Measurements from ENCODE around the gene BORCS8.
"Not testable (repeated sequence)": the region's sequence is repeated elsewhere in the genome, so short reads cannot be mapped to it uniquely, and the experiment has no call there.

Gene BORCS8

DNA sequence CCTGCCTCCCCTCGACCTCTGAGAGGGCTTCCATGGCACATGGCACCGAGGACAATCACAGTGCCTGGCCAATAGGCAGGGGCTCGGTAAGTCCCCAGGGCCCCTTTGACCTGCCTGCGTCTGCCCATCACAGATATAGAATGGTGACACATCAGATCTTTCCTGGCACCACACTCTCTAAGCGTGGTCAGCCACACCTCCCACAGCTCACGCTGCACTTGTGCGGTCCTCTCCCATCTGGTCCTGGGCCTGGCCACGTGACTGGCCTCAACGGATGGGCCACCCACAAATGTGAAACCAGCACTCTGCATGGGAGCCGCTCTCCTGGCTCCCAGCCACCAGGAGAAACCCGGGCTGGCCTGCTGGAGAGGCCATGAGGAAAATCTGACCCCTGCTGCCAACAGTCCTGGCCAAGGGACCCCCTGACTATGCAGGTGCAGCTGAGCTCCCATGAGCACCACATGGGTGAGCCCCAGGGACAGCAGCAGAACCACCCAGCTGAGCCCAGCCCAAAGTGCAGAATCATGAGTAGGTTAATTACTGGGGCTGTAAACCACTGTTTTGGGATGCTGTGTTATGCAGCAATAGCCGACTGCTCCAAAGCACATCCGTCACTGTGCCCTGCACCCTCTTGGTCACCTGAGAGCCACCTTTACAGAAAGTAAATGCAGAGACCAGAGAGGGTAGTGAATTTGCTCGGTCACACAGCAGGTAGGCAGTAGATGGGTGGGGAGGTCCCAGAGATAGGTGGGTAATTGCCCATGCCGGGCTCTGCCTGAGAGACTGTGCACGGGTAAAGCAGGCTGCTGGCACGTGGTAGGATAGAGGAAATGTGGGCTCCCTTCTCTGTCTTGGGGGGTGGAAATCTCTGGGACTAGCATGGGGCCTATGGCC is 12.2 kb downstream of the BORCS8 start:
- DNase-seq (ENCODE audit: low spot score): no peak

DNA sequence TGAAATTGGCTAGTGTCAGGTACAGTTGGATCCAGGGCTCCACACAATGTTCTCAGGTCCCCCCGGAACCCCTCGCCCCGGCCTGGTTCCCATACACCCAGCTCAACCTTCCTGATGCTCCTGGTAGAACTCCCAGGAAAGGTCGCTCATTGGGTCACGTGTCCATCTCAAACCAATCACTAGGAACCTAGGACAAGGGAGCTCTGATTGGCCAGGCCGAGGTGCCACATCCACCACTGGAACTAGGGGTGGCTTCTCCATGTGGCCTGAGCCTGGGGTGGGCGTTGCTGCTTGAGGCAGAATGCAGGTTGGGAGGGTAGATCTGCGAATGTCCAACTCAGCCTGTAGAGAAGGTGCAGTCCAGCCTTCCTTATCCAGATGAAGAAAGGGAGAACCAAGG is 15.0 kb downstream of the BORCS8 start:
- DNase-seq (ENCODE audit: low spot score): no peak

DNA sequence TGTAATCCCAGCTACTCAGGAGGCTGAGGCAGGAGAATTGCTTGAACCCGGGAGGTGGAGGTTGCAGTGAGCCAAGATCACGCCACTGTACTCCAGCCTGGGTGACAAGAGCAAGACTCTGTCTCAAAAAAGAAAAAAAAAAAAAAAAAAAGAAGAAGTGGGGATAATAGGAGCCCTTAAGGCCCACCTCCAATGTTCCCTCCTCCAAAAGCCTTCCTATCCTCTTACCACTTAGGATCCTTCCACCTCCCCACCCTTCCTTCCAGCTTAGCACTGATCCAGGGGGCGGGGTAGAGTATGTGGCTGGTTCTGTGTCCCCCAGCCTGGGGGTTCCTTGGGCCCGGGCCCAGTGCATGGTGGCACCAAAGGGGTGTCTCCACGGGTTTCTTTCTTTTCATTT is 18.7 kb downstream of the BORCS8 start:
- not testable (repeated sequence) for DNase-seq (ENCODE audit: low spot score)

DNA sequence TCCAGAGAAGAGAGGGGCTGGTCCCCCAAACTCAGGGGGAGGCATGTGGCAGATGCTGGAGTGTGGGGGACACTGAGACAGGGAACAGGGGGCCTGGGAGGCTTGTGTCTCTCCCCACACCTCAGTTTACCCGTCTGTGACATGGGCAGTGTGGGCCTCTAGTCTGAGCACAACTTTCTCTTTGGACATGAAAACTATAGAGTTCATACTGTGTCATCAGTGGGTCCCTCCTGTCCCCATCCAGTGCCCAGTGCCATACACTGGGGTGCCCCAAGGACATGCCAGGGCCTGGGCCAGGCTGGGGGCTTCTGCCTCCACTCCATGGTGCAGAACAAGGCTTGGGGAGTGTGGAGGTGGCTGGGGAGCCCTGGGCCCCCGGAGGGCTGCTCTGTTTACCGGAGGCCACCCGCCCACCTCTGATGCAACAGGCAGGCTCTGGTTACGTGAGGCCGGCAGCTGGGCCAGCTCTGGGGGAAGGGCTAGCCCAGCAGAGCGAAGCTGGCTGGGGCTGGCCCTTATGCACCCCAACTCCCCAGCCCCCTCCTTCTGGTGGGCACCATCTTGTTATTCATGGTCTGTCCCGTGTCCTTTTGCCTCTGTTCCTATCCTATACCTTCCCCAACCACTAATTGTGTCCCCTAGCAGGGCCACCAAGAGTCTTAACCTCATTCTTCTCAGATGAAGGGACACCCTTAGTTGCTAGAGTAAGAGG is 20.0 kb downstream of the BORCS8 start:
- DNase-seq (ENCODE audit: low spot score): no peak

DNA sequence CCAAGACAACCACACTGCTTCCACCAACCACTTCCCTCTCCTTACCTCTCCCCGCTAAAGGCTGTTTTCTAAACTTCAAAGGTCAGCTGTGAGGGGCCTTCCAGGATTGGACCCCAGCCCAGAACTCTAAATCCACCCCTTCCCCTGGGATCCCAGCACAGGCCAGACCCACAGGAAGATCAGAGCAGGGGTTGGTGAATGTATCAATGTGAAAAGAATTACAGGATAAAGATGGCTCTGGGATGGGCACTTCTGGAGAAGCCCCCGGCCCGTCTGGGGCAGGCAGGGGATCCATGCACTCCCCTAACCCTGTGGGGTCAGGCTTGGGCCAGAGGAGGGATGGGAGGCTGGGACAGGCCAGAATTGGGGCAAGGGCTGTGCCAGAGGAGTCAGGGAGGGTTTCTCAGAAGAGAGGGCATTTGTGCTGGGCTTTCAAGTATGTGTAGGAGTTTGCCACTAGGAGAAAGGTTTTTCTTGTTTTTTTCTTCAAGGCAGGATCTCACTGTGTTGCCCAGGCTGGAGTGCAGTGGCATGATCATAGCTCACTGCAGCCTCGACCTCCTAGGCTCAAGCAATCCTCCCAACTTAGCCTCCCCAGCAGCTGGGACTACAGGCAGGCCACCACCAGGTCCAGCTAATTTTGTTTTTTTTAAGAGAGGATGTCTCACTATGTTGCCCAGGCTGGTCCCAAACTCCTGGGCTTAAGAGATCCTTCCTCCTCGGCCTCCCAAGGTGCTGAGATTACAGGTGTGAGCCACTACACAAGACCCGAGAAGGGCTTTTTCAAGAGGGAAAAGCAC is 20.9 kb downstream of the BORCS8 start:
- no peak for DNase-seq (ENCODE audit: low spot score)

DNA sequence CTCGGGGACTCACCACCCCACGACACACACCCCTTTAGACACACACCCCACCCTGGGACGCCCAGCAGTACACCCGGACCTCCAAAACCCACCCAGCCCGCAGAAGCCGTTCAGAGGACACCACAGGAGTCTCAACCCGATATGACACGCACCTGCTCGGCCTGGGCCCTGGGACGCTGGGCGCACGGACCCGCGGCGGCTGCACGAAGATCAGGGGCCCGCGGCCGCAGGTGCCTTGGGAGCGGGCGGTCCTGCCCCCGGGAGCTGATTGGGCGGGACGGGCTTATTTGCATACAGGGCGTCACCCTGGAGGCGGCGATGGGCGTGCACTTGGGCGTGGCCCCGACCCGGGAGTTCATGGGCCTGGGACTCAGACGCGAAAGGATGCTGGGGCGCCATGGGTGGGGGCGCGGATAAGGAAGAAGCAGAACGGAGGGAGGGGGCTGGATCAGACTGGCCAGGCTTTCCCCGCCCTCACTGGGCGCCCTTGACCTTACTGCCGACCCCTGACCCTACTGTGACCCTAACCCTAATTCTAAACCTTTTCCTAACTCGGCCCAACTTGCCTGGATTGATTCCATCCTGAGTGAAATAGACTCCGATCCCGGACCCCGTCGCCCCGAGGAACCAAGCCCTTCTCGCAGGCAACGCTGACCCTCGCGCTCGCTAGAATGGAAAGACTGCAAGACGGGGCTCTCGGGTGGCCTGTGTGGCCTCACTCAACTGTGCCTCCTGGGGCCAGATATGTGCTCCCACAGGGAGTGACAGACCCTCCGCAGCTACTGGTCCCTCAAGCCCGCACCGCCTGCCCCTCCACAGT is 21.7 kb downstream of the BORCS8 start, which contains the start of gene MEF2B:
TSS of gene MEF2B (minus strand) at position 211 of the 820 bp plus-strand sequence. CDS start 19,528 bp downstream, outside the sequence.
- peak; percentile 73 for DNase-seq (ENCODE audit: low spot score)

DNA sequence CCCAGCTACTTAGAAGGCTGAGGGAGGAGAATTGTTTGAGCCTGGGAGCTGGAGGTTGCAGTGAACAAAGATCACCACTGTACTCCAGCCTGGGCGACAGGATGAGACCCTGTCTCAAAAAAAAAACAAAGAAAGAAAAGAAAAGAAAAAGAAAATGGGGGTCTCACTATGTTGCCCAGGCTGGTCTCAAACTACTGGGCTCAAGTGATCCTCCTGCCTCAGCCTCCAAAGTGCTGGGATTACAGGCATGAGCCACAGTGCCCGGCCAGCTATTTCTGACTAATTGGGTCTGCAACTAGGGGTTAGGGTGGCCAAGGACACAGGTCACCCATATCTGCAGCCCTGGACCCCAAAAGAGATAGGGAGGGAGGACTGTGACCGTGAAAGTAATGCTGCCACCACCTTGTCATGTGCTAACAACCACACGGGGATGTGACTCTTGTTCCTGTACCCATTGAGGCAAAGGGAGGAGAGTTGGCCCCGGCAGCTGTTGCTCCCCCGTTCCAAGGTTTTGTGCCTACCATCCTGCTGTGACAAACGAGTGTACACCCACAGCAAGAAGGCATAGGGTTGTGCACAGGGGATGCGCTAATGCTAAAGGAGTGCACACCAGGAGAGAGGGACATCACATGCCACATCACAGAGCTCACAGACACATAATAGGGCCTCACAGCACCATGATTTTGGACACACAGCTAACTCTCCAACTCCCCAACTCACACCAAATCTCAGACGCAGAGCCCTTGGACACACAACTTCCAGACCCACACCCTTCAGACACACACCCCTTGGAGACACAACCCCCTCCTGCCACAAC is 22.5 kb downstream of the BORCS8 start:
- DNase-seq (ENCODE audit: low spot score): no peak

DNA sequence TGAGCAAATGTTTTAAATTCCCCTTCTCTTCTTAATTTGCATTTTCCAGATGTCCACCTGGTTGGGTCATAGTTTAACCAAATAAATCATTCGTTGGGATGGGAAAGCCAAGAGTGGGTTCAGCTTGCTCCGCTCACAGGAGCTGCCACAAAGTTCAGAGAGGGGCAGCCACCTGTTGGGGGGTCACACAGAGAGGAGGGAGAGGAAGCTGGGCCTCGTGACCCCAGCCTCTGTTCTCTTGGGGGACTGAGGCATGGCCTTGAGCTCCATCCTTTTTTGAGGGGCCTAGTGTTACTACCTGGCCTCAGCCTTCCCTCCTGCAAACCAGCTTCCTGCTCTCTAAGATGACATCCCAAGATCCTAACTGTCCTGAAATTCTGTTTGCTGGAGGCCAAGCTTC is 24.3 kb downstream of the BORCS8 start:
- no peak for DNase-seq (ENCODE audit: low spot score)

DNA sequence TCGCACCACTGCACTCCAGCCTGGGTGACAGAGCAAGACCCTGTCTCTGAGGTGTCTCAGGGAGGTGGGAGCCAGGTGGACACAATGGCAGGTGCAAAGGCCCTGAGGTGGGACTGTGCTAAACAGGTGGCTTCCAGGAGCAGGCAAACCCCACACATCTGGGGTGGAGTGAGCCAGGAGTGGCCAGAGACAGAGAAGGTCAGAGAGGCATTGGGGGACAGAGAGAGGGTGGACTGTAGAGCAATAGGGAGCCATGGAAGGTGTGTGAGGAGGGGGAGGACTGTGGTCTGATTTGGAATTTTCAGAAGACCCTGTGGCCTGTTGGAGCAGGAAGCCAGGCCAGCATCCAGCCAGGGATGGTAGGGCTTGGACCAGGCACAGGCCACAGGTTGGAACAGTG is 26.6 kb downstream of the BORCS8 start:
- no peak for DNase-seq (ENCODE audit: low spot score)

DNA sequence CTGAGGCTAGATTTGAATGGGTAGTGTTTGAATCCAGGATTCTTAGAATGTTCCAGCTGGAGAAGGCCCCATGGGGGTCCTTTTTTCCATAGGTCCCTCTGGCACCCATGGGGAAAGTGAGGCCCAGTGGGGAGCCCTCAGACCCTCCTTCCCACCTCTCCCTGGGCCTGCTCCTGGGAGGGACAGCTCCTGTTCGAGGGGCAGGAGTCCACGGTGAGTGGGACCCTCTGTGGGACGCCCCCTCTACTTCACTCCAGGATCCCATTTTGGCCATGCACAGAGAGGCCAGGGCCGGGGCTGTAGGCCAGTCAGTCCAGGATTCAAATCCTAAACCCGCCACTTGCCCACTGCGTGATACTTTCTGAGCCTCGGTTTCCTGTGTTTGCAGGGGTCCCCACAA is 29.5 kb downstream of the BORCS8 start:
- no peak for DNase-seq (ENCODE audit: low spot score)

DNA sequence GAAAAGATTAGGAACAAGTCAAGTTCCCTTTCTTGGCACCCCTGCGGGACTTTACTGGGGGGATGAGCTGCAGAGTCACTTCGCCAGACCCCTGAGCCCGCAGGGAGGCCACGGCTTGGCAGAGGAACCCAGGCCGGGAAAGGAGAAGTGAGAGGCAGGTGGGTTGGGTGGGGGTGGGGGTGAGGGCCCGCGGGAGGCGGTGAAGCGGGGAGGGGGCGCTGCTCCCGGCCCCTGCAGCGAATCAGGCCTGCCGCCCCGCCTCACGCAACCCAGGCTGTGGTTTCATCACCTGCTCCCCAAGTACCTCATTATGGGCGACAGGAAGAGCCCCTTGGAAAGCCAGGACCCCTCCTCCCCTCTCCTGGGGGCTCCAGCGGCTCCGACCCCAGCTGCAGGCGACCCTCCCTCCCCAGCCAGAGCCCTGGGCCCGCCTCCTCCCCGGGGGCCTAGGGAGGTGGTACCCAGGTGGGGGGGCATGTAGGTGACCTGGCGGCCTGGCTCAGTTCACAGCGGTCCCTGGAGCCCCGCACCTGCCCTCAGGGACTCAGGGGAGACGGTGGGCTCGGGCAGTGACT is 31.4 kb downstream of the BORCS8 start:
- no peak for DNase-seq (ENCODE audit: low spot score)

DNA sequence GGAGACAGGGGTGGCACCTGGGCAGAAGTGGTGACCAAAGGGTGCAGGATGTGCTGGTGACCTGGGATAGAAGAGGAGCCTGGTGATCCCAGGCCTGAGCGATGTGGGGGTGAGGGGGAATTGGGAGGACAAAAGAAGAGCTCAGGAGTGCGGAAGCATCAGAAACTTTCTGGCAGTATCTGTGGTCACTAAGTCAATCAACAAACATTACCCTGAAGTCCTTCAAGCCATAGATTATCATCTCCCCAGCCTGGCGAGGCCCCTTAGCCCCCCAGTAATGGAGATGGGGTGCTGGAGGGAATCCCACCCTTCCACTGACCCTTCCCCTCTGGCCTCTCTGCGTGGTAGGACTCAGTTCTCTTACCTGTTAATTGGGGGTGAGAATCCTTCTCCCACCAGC is 32.4 kb downstream of the BORCS8 start:
- no peak for DNase-seq (ENCODE audit: low spot score)

DNA sequence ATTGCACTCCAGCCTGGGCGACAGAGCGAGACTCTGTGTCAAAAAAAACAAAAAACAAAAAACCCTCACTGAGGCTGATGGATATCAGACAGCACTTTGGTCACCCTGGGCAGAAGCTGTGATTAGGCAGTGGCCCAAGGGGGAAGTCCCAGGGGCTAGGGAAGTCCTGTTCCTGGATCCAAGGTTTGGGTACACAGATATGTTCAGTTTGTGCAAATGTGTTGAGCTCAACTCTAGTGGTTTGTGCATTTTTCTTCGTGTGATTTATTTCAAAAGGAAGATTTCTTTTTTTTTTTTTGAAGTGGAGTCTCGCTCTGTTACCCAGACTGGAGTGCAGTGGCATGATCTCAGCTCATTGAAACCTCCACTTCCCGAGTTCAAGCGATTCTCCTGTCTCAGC is 34.1 kb downstream of the BORCS8 start:
- DNase-seq (ENCODE audit: low spot score): no peak

DNA sequence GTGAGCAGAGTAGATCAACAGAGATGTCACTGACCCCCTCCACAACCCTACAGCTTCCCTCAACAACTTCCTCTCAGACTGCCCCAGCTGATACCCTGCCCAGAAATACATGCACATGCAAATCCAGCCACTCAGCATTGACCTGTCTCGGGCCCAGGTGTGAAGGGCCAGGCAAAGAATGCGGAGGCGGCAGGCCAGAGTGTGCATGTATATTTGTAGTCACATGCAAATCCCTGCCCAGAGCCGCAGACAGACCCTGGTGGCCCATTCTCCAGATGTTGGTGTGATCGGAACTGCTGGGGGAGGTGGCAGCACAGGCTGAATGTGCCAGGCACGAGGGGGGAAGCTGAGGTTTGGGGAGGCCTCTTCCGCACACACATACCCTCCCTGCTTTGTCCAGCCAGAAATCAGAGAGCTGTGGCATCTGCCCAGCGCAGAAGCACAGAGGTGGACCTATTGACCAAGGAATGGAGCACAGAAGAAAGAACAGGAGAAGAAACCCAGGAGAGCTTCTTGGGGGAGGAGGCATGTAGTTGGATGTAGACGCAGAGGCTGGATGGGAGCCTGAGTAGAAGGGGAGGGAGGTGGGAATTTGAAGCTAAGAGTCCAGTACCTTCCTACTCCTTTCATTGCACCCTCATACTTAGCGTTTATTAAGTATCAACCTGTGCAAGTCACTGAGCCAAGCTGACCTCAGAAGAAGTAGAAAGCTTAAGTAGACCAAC is 36.3 kb downstream of the BORCS8 start:
- no peak for DNase-seq (ENCODE audit: low spot score)

DNA sequence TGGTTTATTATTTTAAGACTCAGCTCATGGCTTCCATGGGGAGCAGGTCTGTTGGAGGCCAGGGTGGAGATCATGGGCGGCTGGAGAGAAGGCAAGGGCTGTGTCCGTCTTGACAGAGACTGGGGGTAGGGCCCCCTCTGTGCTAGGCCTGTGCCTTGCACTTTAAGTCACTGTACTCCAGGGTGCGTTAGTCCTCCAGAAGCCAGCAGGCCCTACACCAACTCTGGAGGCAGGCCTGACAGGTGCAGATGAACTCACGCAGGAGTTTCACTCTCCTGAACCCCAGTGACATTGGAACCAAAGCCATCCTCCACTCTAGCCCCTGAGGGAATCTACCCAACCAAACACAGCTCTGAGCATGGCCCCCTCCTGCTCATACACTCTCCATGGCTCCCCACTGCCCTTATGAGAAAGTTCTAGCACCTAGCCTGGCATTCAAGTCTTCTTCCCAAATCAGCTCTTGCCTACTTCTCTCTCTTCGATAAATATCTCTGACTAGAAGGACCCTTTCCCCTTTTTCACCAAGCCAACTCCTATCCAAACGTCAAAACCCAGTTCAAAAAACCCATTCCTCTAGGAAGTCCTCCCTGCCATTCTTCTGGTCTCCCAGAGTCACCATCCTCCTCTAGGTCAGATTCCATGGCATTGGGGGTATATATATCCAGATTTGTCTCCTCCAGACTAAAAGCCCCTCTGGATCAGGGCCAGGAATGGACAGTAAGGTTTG is 37.0 kb downstream of the BORCS8 start:
- DNase-seq (ENCODE audit: low spot score): no peak

DNA sequence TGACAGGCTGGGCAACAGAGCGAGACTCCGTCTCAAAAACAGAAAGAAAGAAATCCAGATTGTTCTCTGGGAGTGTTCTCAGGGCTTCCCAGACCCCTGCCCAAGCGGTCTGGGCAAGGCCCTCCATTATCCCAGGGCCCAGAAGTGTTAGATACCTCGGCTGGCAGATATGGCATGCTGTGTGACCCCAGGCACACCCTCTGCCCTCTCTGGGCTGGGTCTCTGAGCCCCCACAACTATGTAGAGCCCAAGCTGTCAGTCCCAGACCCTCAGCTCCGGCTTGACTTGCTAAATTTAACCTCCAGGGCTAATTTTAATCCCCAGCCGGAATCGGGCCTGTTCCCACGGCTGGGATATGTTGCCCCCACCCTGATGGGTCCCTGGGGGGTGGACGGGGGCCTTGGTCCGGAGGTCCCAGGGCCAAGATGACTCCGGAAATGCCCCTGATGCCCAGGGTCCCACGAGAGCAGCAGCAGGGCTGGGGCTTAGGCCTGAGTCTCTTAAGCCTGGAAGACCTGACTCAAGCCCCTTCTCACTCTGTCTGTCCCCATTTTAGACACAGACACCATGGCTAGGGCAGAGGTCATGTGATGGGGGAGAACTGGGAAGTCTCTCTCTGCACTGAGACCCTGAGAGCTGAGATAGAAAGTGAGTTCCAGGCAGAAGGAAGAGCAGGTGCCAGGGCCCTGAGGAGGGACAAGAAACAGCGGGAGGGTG is 39.1 kb downstream of the BORCS8 start:
- no peak for DNase-seq (ENCODE audit: low spot score)

DNA sequence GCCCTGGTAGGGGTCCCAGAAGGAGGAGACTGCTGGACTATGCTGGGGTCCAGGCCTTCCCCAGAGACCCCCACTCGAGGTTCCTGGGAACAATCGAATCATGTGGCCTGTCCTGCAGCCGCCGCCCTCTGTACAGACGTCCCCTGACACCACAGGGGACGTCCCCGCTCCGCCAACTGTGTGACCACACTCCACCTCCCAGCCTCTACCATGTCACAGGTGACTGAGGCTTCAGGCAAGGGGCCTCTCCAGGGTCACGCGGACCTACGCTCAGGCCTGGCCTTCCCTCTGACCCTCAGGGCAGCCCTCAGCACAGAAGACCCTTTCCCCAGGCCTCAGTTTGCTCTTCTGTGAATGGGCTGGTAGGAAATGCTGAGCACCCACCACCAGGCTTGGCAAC is 40.5 kb downstream of the BORCS8 start:
- no peak for DNase-seq (ENCODE audit: low spot score)

DNA sequence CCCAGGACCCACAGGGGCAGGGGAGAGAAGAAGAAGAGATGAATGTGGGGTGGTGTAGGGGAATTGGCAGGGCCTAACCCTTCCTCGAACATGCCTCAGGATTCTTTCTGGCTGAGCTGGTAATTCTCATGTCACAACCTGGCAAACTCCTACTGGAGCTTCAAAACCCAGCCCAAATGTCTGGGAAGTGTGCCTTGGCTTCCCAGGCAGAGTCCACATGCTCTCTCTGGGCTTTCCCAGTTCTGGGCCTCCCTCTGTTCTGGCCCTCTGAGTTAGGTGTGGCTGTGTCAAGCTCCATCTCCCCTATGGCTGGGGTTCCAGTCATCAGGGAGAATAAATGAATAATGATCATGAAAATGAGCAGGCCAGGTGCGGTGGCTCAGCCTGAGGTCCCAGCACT is 42.5 kb downstream of the BORCS8 start:
- DNase-seq (ENCODE audit: low spot score): no peak

All from kidney tubule cell (primary cell).